Bone marrow (tissue), 2 donors: Measurements from ENCODE around the gene HELT.
"Not testable (repeated sequence)": the region's sequence is repeated elsewhere in the genome, so short reads cannot be mapped to it uniquely, and the experiment has no call there.

Source experiments
- DNase-seq, 2 donors: peaks; one replicate each; lab custom pipeline; 2025; lab: John Stamatoyannopoulos, UW

The HELT gene

DNA sequence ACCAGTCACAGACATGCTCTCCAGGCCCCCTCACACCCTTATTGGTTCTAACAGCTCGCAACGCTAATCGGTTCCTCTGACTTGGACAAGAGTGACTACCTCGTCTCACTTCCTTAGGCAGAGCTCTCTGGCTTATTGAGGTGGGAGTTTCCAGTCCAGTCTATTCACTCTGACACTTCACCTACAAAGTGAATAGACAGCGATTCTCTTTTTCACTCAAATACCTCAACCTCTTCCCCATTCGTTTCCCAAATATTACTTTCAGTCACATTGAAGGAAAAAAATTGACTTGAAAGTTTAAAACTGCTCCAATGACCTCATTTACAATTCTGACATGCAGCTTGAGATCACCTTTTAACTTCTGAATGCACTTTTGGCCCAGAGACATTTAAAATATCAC lies 17.7 kb downstream of the HELT start:
- no peak for DNase-seq

DNA sequence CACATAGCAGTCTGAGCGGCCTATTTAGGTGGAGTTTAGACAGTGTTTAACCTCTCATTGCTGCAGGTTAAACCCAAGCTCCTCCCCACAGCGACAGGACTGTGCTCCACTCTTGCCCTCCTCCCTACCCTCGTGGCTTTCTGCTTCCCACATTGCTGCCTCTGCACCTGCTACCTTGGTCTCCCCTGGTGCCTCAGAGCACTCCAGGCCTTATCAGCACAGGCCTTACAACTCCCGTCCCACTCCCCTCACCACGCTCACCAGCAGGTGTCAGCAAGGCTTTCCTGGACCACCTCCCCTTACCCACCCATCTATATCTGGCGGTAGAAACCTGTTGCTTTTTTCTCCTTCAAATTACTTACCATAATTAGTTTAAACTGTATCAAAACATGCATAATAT lies 18.6 kb downstream of the HELT start:
- no peak for DNase-seq

DNA sequence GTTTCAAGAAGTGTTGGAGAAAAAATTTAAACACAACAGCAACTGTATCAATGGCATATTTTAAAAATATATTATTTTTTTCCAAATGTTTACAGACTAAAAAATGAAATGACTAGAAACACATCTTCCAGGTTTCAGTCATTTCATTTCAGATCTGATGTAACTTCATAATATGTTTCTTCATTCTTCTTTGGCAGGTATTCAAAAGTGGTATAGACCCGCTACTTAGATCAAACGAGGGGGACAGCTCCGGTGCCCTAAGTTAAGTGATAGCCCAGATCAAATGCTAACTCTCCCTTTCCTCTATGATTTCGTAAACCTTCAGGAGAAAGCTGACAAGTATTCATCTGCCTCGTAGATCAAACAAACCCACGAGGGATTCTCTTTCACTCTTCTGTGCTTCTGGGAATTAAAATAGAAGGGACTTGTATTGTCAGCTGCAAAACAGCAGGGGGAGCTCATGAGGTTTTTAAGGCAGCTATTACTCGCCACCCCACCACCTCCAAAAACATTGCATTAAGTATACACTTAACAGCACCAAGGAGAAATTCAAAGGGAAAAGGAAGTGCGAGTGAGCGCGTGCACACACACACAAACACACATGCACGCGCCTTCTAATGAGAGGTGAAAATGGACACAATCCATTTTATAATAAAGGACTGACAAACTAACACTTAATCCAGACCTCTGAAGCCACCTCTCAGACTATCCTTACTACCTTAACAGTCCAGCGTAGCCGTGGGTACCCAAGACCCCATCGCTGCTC lies 21.4 kb downstream of the HELT start:
- peak in 1 of 2 donors; percentile 55 for DNase-seq

DNA sequence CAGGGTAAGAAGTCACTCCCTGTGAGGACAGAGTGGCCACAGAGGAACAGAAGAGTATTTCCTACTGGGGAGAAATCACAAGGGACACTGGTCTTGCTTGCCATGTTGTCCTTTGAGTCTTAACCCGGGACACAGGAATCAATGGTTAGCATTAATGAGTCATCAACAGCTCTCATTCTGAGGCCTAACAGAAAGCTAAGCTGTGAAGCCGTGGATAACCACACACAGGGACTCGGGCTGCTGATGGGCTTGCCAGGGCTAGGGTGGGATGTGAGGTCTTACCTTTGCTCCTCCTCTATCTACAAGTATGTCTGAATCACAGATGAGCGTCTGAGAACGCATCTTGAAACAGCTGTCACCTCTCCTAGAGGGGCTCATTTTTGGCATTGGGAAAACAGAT lies 22.2 kb downstream of the HELT start:
- no peak for DNase-seq

DNA sequence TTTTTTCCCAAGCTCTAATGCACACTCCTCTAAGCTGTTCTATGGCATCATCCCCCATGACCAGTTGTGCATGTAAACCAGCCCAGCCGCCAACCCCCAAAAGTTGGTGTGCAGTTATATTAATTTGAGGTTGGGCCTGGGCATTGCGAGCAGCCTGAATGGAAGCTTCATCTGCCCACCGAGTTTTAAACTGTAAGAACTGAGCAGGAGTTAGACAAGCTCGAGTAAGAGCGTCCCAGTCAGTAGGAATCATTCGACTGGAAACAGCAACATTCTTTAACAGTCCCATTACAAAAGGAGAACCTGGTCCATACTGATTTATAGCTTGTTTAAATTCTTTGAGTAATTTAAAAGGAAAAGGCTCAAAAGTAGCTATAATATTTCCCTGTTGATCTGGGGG lies 32.0 kb downstream of the HELT start:
- DNase-seq, result not testable (repeated sequence)

DNA sequence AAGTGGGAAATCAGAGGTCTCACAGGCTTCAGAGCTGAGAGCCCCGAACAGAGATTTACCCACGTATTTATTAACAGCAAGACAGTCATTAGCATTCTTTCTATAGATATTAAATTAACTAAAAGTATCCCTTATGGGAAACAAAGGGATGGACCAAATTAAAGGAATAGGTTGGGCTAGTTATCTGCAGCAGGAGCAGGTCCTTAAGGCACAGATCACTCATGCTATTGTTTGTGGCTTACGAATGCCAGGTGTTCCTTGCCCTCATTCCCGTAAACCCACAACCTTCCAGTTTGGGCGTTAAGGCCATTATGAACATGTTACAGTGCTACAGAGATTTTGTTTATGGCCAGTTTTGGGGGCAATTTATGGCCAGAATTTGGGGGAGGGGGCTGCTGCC lies 33.0 kb downstream of the HELT start:
- not testable (repeated sequence) for DNase-seq

DNA sequence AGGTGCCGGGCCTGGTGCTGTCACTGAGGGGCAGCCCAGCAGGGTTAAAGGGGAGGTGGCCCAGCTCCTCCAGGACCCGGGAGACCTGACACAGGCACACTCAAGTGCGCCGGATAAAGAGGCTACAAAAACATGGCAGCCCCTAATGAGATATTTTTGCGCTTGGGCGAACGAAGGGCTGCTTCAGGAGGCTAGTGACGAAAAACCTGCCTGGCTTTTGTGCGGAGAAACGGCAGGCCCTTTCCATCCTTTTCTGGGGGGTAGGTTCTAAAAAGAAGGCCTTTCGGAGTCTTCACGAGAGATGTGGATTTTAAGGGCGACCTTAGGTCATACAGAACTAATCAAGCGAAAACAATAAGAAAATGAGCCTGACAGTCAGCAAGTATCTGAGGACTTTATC lies 35.5 kb downstream of the HELT start:
- DNase-seq, result no peak

DNA sequence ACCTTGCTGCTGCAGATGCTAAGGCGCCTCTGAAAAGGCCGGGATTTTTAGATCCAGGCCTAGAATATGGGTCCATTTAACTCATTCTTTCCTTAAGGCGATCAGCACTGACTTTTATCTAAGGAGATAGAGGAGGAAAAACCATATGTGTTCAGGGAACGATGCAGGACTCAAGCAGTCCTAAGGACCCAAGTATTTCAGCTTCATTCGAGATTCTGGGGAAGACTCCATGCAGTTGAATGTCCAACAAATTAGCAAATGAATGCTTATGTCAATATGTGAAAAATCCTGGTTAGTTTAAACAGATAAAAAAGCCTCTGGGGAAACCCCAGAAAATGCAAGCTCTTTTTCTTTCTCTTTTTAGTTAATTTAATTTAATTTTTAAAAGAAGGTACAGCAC lies 36.0 kb downstream of the HELT start:
- no peak for DNase-seq

DNA sequence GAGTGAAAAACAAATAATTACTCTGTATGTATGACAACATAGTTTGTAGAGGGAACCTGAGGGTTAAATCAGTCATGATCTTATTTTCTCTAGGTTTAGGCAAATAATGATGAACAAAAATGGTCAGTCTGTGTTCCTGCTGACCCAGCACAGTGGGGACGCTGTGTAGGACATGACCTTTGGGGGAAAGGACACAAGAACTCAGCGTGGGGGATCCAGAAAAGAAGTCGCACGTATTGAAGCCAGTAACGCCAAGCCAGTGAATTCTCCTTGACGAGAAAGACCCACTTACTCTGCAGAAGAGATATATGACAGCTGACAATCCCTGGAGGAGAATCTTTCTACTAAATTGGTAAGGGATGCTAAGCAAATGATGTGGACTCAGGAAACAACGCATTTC lies 36.6 kb downstream of the HELT start:
- DNase-seq, result no peak

DNA sequence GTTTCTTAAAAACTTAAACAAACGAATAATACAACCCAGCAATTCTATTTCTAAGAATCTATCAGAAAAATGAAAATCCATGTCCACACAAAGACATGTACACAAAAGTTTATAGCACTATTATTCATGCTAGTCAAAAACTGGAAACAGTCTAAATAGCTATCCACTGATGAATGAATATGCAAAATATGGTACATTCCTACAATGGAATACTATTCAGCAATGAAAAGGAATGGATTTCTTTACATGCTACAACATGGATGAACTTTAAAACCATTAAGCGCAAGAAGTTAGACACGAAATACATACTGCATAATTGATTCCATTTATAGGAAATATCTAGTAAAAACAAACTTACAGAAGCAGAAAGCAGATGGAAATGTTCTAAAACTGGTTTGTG lies 43.3 kb downstream of the HELT start:
- DNase-seq, result no peak

DNA sequence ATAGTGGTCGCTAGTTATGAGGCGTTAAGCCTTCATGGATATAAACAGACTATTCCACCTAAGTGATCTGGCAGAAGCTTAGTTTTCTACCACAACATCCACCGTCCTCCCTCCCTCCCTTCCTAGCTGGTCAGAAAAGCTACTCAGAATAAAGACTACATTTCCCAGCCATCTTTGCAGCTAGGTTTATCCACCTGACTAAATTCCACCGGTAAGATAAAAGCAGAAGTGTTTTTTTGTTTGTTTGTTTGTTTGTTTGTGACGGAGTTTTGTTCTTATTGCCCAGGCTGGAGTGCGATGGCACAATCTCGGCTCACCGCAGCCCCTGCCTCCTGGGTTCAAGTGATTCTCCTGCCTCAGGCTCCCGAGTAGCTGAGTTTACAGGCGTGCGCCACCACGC lies 44.3 kb downstream of the HELT start:
- no peak for DNase-seq

DNA sequence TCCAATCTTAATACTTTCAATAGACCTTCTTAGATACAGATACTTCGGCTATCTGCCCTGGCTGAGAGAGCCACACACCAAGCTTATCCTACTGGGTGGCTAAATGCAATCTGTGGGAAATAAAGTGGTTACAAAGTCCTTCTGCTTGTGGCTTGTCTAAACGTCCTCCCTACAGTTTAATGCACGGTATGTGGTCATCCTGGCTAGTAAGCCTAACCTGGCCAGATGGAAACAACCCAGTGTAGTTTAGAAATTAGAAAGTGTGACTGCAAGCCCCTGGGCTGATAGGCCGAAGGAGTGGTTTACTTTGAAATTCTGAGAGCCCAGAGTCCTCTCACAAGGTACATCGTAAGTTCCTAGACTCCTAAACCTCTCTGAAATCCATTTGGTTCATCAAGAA lies 47.9 kb downstream of the HELT start:
- DNase-seq, result no peak

DNA sequence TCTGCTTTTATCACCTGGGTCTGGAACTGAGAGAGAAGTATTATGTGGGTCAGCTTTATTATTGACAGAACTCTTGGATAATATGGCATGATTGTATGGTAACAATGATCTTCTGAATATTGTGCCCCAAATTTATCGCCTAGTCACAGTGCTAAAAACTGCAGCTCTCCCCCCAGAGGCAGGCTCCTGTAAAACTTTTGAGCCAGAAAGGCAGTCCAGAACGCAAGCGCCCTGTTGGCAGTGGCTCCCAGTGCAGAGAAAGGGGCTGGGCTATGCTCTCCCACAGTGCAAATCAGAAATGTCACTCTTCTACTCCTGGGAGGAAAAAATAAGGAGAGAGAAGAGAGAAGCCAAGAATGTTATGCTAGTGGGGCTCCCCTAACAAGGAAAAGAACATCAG lies 50.5 kb downstream of the HELT start:
- DNase-seq, result no peak
